H1 (cell line): ENCODE data around the gene DSCAM. TPM values are rescaled to one million over a fixed set of nuclear protein-coding genes. Genes with fewer than 3 reads are reported as not detected.

Experiments
- RAD21 ChIP-seq, 2 experiments: IDR thresholded peaks in 1 of 2; conservative IDR thresholded peaks in 1 of 2; 2 replicates each; pipeline ENCODE4 v1.6.1; 2011; ENCODE audit warnings: low read depth in 2 of 2, low read length in 2 of 2, improper control_type of control experiment in 1 of 2, inconsistent platforms in 1 of 2, mild to moderate bottlenecking in 1 of 2, moderate library complexity in 1 of 2
- RNF2 ChIP-seq: fragments of 200-900, 300-1000 bp; sonication (generic); IDR thresholded peaks from 2 replicates; pipeline ENCODE4 v1.7.1; 2016; ENCODE audit warnings: borderline replicate concordance, low read depth, mild to moderate bottlenecking, antibody characterized with exemption, low read length; ENCODE audit not compliant: poor library complexity, severe bottlenecking; ENCODE audit errors: missing control alignments
- SAP30 ChIP-seq: fragments of 300-600 bp; sonication (generic); IDR thresholded peaks from 2 replicates; pipeline ENCODE4 v1.7.1; 2012; ENCODE audit warnings: low read length, moderate library complexity, mild to moderate bottlenecking, inconsistent platforms; ENCODE audit not compliant: insufficient read depth, insufficient replicate concordance
- polyA plus RNA-seq, 7 experiments: library from polyadenylated mRNA; depleted of rRNA in 3 of 7; stranded (reverse) in 5 of 7; unstranded in 2 of 7; fragments of >200 nt in 5 of 7; fragments of 200-250 nt in 2 of 7; gene quantifications; 1 replicate in 5 of 7; 2 replicates in 1 of 7; 4 replicates in 1 of 7; pipeline versions ENCODE4 v1.2.1 to v1.2.3, GENCODE V29; 2011 to 2013; ENCODE audit warnings: missing spikeins in 2 of 7, mixed read lengths in 2 of 7
- total RNA-seq: library from RNA; stranded (reverse); fragmentation: NEBNext Ultra II Directional; extraction: Animal tissue kit (Norgen Biotek cat#: 25700); gene quantifications from 2 replicates; pipeline ENCODE4 v1.2.1, GENCODE V29; 2021

Gene DSCAM
- total and polyA plus RNA-seq, 2 of the 8 experiments (the other 6 are each of a cell fraction or from before 2014, with no cell fraction given): 0.02 to 0.15 TPM

GRCh38 chr21:40639616-40640194, 207.3 kb downstream of the DSCAM start (continued):
- TF ChIP-seq RAD21 (IDR thresholded peaks at IDR 0.05 in 1 of 2, conservative IDR thresholded peaks at IDR 0.05 in 1 of 2; ENCODE audit: low read depth in 2 of 2, low read length in 2 of 2): no peak
- no peak for TF ChIP-seq RNF2
- TF ChIP-seq SAP30: no peak
- TF ChIP-seq, all 59 proteins: peak for 0
